Endodermal cell (in vitro differentiated cells): Measurements from ENCODE around the gene NDUFAF8. TPM values are rescaled to one million over a fixed set of nuclear protein-coding genes. Genes with fewer than 3 reads are reported as not detected.

Experiments used
- DNase-seq: peaks from one replicate; pipeline ENCODE4 v3.0.0-alpha.2; 2017
- H3K27ac ChIP-seq: 2 replicates; pipeline ENCODE4 v1.5.1; 2013; ENCODE audit warnings: mild to moderate bottlenecking, low read depth, low read length, moderate library complexity
- H3K27me3 ChIP-seq: 2 replicates; pipeline ENCODE4 v1.6.1; 2013; ENCODE audit warnings: mild to moderate bottlenecking, low read length, moderate library complexity; ENCODE audit not compliant: insufficient read depth, control insufficient read depth, poor library complexity, severe bottlenecking
- H3K36me3 ChIP-seq: 2 replicates; pipeline ENCODE4 v1.7.0; 2013; ENCODE audit warnings: mild to moderate bottlenecking, low read length, moderate library complexity; ENCODE audit not compliant: control insufficient read depth, insufficient read depth
- H3K4me1 ChIP-seq: one replicate; pipeline ENCODE4 v1.7.0; 2013; ENCODE audit warnings: low read length; ENCODE audit not compliant: control insufficient read depth, insufficient read depth
- H3K4me3 ChIP-seq: 2 replicates; pipeline ENCODE4 v1.5.1; 2013; ENCODE audit warnings: mild to moderate bottlenecking, low read length, moderate library complexity
- H3K9ac ChIP-seq: 2 replicates; pipeline ENCODE4 v1.6.1; 2013; ENCODE audit warnings: mild to moderate bottlenecking, low read length, moderate library complexity; ENCODE audit not compliant: poor library complexity, severe bottlenecking; ENCODE audit errors: extremely low read depth
- H3K9me3 ChIP-seq: 2 replicates; pipeline ENCODE4 v1.6.1; 2013; ENCODE audit warnings: mild to moderate bottlenecking, low read length, moderate library complexity; ENCODE audit not compliant: control insufficient read depth
- H3K27ac Mint-ChIP-seq: 2 replicates; pipeline ENCODE4 v1.8.0; 2020; ENCODE audit warnings: mixed read lengths
- H3K27me3 Mint-ChIP-seq: 2 replicates; pipeline ENCODE4 v1.8.0; 2021; ENCODE audit warnings: mild to moderate bottlenecking, mixed read lengths; ENCODE audit not compliant: insufficient read depth
- H3K36me3 Mint-ChIP-seq: 2 replicates; pipeline ENCODE4 v1.8.0; 2020; ENCODE audit warnings: low read depth, mixed read lengths
- H3K4me1 Mint-ChIP-seq: 2 replicates; pipeline ENCODE4 v1.8.0; 2020; ENCODE audit warnings: mixed read lengths
- H3K4me3 Mint-ChIP-seq: 2 replicates; pipeline ENCODE4 v1.8.0; 2020; ENCODE audit warnings: mild to moderate bottlenecking, moderate library complexity, mixed read lengths
- H3K9me3 Mint-ChIP-seq: 2 replicates; pipeline ENCODE4 v1.8.0; 2020; ENCODE audit warnings: mild to moderate bottlenecking, mixed read lengths
- WGBS, 2 experiments: methylation state at CpG; one replicate each; pipeline versions ENCODE4 v1.1.5 to v1.1.7; 2013; ENCODE audit warnings: missing lambda C conversion rate in 2 of 2, mixed read lengths in 1 of 2; ENCODE audit not compliant: insufficient coverage in 1 of 2, insufficient read length in 1 of 2; 5-methylcytosine and 5-hydroxymethylcytosine counted together
- total RNA-seq, 2 donors: library from RNA; stranded (reverse); fragmentation: NEBNext Ultra II Directional in 1 of 2; extraction: Animal tissue kit (Norgen Biotek cat#: 25700) in 1 of 2; gene quantifications; 2 replicates in 1 of 2; 3 replicates in 1 of 2; pipeline ENCODE4 v1.2.1, GENCODE V29; 2021
- TF ChIP-seq, protein P1 (sequence below): fragments of 200-600 bp; sonication (generic); conservative IDR thresholded peaks from 2 replicates; pipeline ENCODE4 v1.5.0; 2021; ENCODE audit warnings: antibody characterized with exemption, mild to moderate bottlenecking

The NDUFAF8 gene
- total RNA-seq, 2 donors from 2014 or later = 42.7 to 48.7 TPM

DNA sequence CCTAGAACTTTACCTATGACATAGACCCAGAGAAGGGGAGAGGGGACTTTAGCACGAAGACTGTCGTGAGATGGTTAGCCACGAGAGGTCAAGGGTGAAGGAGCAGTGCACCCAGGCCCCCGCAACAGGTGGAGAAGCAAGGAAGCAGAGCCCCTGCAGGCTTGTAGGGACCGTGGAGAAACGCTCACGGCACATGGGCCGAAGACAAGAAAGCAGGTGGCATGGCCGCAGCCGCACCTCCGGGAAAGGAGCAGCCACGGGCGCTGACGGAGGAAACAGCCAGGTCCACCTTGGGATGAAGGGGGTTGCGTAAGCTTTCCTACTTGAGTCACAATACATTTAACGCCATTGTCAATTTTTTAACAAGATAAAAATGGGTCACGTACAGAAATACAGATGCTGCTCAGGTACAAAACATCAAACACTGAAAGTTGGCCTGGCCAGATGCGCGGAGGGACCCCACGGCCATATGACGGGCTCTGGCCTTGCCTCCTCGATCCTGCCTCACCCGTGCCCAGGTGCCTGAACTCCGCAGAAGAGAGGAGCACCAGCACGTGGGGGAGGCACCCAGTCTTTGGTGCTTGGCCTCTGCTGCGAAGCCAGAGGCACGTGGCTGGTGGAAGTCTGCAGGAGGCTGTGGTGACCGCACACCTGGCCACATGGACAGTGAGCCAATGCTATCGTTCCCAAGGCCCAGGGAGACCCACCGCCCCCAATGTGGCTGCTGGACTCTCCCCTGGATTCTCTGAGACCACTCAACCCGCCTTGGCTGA, 34.8 kb downstream of the NDUFAF8 start:
- Histone ChIP-seq H3K36me3 (peaks cover 25% of the 10 kb centered on the region), H3K27me3 (no peaks in the 10 kb centered on the region), H3K4me3 (no peak overlapping the region), H3K9me3 (no peaks in the 10 kb centered on the region), H3K9ac (no peak overlapping the region), H3K4me1 (no peaks in the 10 kb centered on the region), H3K27ac (no peak overlapping the region)
- Mint-ChIP-seq H3K4me1 (no peaks in the 10 kb centered on the region), H3K27me3 (no peaks in the 10 kb centered on the region), H3K4me3 (no peak overlapping the region), H3K27ac (no peak overlapping the region), H3K9me3 (no peaks in the 10 kb centered on the region), H3K36me3 (peaks cover 62% of the 10 kb centered on the region)
- no peak for DNase-seq
- TF ChIP-seq, protein P1, sequence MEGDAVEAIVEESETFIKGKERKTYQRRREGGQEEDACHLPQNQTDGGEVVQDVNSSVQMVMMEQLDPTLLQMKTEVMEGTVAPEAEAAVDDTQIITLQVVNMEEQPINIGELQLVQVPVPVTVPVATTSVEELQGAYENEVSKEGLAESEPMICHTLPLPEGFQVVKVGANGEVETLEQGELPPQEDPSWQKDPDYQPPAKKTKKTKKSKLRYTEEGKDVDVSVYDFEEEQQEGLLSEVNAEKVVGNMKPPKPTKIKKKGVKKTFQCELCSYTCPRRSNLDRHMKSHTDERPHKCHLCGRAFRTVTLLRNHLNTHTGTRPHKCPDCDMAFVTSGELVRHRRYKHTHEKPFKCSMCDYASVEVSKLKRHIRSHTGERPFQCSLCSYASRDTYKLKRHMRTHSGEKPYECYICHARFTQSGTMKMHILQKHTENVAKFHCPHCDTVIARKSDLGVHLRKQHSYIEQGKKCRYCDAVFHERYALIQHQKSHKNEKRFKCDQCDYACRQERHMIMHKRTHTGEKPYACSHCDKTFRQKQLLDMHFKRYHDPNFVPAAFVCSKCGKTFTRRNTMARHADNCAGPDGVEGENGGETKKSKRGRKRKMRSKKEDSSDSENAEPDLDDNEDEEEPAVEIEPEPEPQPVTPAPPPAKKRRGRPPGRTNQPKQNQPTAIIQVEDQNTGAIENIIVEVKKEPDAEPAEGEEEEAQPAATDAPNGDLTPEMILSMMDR = no peak
- 94 to 95% methylated on average over 27 to 31 of the region's 31 CpGs for WGBS, 2 experiments

DNA sequence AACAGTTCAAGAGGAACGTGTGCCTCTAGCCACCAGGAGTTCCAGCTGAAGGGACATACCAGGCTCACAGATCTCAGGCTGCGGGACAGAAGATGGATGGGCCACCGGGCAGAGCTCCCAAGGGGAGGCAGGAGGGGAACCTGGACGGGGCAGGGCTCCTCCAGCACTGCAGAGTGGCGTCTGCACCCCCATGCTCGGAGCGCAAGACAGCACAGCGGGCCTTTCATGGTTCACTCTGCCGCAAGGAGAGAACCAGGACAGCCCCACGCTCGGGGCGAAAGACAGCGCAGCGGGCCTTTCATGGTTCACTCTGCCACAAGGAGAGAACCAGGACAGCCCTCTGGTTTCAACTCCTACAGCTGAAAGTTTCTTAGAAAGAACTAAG, 35.3 kb downstream of the NDUFAF8 start:
- Mint-ChIP-seq H3K4me3 (no peak overlapping the region), H3K4me1 (no peaks in the 10 kb centered on the region), H3K9me3 (no peaks in the 10 kb centered on the region), H3K27ac (no peak overlapping the region), H3K36me3 (peaks cover 60% of the 10 kb centered on the region), H3K27me3 (no peaks in the 10 kb centered on the region)
- DNase-seq = no peak
- no peaks in the 10 kb centered on the region for H3K27me3 ChIP-seq
- no peak overlapping the region for H3K4me3 ChIP-seq
- 96 to 98% methylated on average over 6 to 14 of the region's 14 CpGs for whole genome bisulfite sequencing, 2 experiments
- TF ChIP-seq, protein P1 = no peak
- no peak overlapping the region for H3K9ac ChIP-seq
- H3K9me3 ChIP-seq = no peaks in the 10 kb centered on the region
- H3K4me1 ChIP-seq = no peaks in the 10 kb centered on the region
- peaks cover 19% of the 10 kb centered on the region for H3K36me3 ChIP-seq
- H3K27ac ChIP-seq = no peak overlapping the region

DNA sequence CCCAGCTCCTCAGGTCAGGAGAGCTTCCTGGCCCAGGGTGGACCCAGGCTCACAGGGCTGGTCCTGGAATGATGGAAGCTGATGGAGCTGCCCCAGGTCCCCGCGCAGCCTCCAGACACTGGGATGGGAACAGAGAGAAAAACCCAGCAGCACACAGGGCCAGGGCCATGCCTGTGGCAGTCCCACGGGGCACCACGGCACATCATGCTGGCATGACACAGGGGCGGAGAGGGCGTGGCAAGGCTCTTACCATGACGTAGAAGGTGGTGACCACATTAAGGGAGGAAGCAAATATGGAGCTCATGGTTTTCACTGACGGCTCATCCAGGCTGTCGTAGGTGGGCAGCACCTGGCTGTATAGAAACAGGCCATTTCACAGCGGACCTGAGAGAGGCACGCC, 37.7 kb downstream of the NDUFAF8 start:
- H3K36me3 Mint-ChIP-seq = peaks cover 53% of the 10 kb centered on the region
- no peak overlapping the region for H3K27ac ChIP-seq
- no peak overlapping the region for H3K4me3 ChIP-seq
- no peak overlapping the region for H3K9ac ChIP-seq
- H3K9me3 ChIP-seq = no peaks in the 10 kb centered on the region
- H3K4me1 ChIP-seq = no peaks in the 10 kb centered on the region
- H3K4me1 Mint-ChIP-seq = no peaks in the 10 kb centered on the region
- peaks cover 22% of the 10 kb centered on the region for H3K36me3 ChIP-seq
- H3K27ac Mint-ChIP-seq = no peak overlapping the region
- DNase-seq = no peak
- H3K9me3 Mint-ChIP-seq = no peaks in the 10 kb centered on the region
- TF ChIP-seq, protein P1 = no peak
- no peak overlapping the region for H3K4me3 Mint-ChIP-seq
- WGBS, 2 experiments = 96 to 98% methylated on average over 10 to 11 of the region's 11 CpGs
- H3K27me3 Mint-ChIP-seq = no peaks in the 10 kb centered on the region
- H3K27me3 ChIP-seq = no peaks in the 10 kb centered on the region
